Measurements from ENCODE around the gene SLC16A1.
"Not testable (repeated sequence)": the region's sequence is repeated elsewhere in the genome, so short reads cannot be mapped to it uniquely, and the experiment has no call there.

The SLC16A1 gene

GRCh38 chr1:112923234-112923958 lies 32.6 kb downstream of the SLC16A1 start:
- no peak for DNase-seq

GRCh38 chr1:112911506-112912220 lies 44.3 kb downstream of the SLC16A1 start:
- no peak for DNase-seq

GRCh38 chr1:112909847-112910246 lies 46.1 kb downstream of the SLC16A1 start:
- DNase-seq = no peak

- no peak for DNase-seq
Measured at GRCh38 chr1:112906150-112906698, 49.8 kb downstream of the SLC16A1 start.

- no peak for DNase-seq
Measured at GRCh38 chr1:112905395-112906149, 50.4 kb downstream of the SLC16A1 start.

GRCh38 chr1:112904831-112905261 lies 51.1 kb downstream of the SLC16A1 start:
- no peak for DNase-seq

GRCh38 chr1:112904071-112904830 lies 51.7 kb downstream of the SLC16A1 start:
- peak; percentile 91 for DNase-seq

- no peak for DNase-seq
Measured at GRCh38 chr1:112902221-112902620, 53.8 kb downstream of the SLC16A1 start.

GRCh38 chr1:112901387-112901786 lies 54.6 kb downstream of the SLC16A1 start:
- no peak for DNase-seq

- DNase-seq = no peak
Measured at GRCh38 chr1:112896783-112897182, 59.2 kb downstream of the SLC16A1 start.

- DNase-seq = no peak
Measured at GRCh38 chr1:112894561-112895011, 61.4 kb downstream of the SLC16A1 start.

GRCh38 chr1:112894010-112894292 lies 62.0 kb downstream of the SLC16A1 start:
- no peak for DNase-seq

- peak; percentile 89 for DNase-seq
Measured at GRCh38 chr1:112893288-112894009, 62.5 kb downstream of the SLC16A1 start.

GRCh38 chr1:112889906-112890305 lies 66.1 kb downstream of the SLC16A1 start:
- DNase-seq = not testable (repeated sequence)

GRCh38 chr1:112889052-112889768 lies 66.8 kb downstream of the SLC16A1 start:
- no peak for DNase-seq

GRCh38 chr1:112888630-112889029 lies 67.4 kb downstream of the SLC16A1 start:
- peak; percentile 54 for DNase-seq

GRCh38 chr1:112887599-112888283 lies 68.3 kb downstream of the SLC16A1 start:
- no peak for DNase-seq

GRCh38 chr1:112884996-112885395 lies 71.0 kb downstream of the SLC16A1 start:
- not testable (repeated sequence) for DNase-seq

GRCh38 chr1:112882271-112882744 lies 73.7 kb downstream of the SLC16A1 start:
- no peak for DNase-seq

- no peak for DNase-seq
Measured at GRCh38 chr1:112881742-112882127, 74.3 kb downstream of the SLC16A1 start.
